Measurements from ENCODE around the gene ADAM10. TPM values are rescaled to one million over a fixed set of nuclear protein-coding genes. Genes with fewer than 3 reads are reported as not detected.

The ADAM10 gene
- total RNA-seq, 1 experiment from 2014 or later: 239 TPM

DNA sequence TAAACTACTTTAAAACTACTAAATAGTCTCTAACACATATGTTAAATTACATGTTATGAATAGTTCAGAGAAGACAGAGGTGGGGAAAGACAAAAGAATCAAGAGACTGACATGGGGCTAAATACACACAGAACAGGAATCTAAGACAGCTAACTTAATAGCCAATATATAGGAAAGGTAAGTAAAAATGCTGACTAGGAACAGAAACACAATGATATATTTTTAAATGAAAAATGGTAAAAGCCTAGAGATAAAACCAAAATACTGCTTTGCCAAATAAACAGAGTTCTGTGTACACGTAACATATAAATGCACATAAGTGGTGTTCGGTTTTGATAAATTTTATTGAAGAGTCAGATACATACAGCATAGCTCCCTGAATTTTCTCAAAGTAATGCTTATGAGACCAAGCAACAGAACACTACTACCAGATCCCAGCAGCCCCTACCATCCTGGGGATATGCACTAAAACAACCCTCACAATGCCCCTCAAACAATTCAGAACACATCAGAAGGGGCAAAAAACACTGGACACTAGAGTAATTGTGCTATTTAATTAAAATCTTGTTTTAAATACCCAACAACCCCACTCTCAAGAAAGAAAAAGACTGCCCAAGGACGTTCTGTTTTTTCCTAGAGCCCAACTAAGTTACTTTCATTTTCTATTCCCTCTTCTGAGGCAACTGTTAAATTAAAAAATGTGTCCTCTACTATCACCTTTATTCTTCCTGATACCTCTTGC, 121.1 kb downstream of the ADAM10 start:
- H3K4me3 ChIP-seq: no peak overlapping the region
- no peak for TF ChIP-seq EZH2 (IDR thresholded peaks at IDR 0.05; ENCODE audit: low read depth)
- TF ChIP-seq, protein P1, sequence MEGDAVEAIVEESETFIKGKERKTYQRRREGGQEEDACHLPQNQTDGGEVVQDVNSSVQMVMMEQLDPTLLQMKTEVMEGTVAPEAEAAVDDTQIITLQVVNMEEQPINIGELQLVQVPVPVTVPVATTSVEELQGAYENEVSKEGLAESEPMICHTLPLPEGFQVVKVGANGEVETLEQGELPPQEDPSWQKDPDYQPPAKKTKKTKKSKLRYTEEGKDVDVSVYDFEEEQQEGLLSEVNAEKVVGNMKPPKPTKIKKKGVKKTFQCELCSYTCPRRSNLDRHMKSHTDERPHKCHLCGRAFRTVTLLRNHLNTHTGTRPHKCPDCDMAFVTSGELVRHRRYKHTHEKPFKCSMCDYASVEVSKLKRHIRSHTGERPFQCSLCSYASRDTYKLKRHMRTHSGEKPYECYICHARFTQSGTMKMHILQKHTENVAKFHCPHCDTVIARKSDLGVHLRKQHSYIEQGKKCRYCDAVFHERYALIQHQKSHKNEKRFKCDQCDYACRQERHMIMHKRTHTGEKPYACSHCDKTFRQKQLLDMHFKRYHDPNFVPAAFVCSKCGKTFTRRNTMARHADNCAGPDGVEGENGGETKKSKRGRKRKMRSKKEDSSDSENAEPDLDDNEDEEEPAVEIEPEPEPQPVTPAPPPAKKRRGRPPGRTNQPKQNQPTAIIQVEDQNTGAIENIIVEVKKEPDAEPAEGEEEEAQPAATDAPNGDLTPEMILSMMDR (conservative IDR thresholded peaks at IDR 0.05): no peak
- H3K9me2 ChIP-seq (ENCODE audit: insufficient read depth): no peaks in the 10 kb centered on the region
- no peaks in the 10 kb centered on the region for H3K9me3 ChIP-seq (ENCODE audit: insufficient read depth, low read depth)
- intact Hi-C loops (cut with micrococcal nuclease; ENCODE audit: unreplicated experiment): no loop called here
- BruUV-seq (replicated peaks): no TSS peak
- H4K20me1 ChIP-seq (ENCODE audit: insufficient read depth): no peaks in the 10 kb centered on the region
- ChIA-PET CTCF (interaction anchor here (0.9 kb wide), 1 partner anchor 43 kb away, joined by 3 read pairs; no protein-coding TSS in a partner anchor), POLR2A (ENCODE audit: unreplicated experiment) (interaction anchor here (0.6 kb wide), 1 partner anchor 121 kb away, joined by 3 read pairs; the partner anchor contains the start of gene ADAM10)
- DNase-seq: no peak
- H3K36me3 ChIP-seq (ENCODE audit: low read depth): no peaks in the 10 kb centered on the region; the same call in 1 of the 2 replicates
- H3K79me2 ChIP-seq (ENCODE audit: low read depth): peaks cover 5% of the 10 kb centered on the region; the same call in 1 of the 2 replicates
- peak overlapping the region; percentile 27; the same call in 1 of the 2 replicates for H3K27ac ChIP-seq
- H3K27me3 ChIP-seq (ENCODE audit: insufficient read depth, low read depth): no peaks in the 10 kb centered on the region
- no peak overlapping the region for H2AFZ ChIP-seq
- H3K4me2 ChIP-seq: no peak overlapping the region
- H3F3A ChIP-seq (ENCODE audit: insufficient read depth, low read depth): no peaks in the 10 kb centered on the region
- H3K4me1 ChIP-seq (replicated peaks; ENCODE audit: insufficient read depth): no peaks in the 10 kb centered on the region

DNA sequence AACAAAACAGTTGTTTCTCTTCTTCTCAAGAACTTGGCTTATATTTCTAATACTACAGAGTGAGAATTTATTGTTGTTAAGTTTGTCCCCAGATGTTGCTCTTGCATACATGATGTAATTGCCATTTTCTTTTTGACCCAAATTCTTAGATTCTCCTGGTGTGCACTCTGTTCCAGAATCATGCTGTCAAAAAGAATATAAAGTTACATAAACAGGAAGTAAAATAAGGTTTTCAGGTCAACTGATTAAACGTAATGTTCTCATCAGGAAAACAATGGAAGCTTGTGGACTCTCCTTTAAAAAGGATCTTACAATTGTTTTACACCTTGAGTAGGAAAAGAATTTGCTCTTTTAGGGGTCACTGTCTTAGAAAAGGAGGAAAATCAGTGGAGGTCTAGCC, 121.8 kb downstream of the ADAM10 start:
- Histone ChIP-seq H3K27ac (peak overlapping the region; percentile 9; the same call in 1 of the 2 replicates), H3K9me3 (ENCODE audit: insufficient read depth, low read depth) (no peaks in the 10 kb centered on the region), H3K79me2 (ENCODE audit: low read depth) (peaks cover 5% of the 10 kb centered on the region; the same call in 1 of the 2 replicates), H3K9me2 (ENCODE audit: insufficient read depth) (no peaks in the 10 kb centered on the region), H3K4me2 (no peak overlapping the region), H3K36me3 (ENCODE audit: low read depth) (no peaks in the 10 kb centered on the region; the same call in 1 of the 2 replicates), H2AFZ (no peak overlapping the region), H4K20me1 (ENCODE audit: insufficient read depth) (no peaks in the 10 kb centered on the region), H3K4me1 (replicated peaks; ENCODE audit: insufficient read depth) (no peaks in the 10 kb centered on the region), H3K27me3 (ENCODE audit: insufficient read depth, low read depth) (no peaks in the 10 kb centered on the region), H3K4me3 (no peak overlapping the region), H3F3A (ENCODE audit: insufficient read depth, low read depth) (no peaks in the 10 kb centered on the region)
- no TSS peak for BruUV-seq (replicated peaks)
- DNase-seq: no peak
- CTCF ChIA-PET: interaction anchor here (0.6 to 0.9 kb wide), 2 partner anchors 43 to 347 kb away, joined by 3 read pairs; no protein-coding TSS in a partner anchor
- intact Hi-C loops (cut with micrococcal nuclease; ENCODE audit: unreplicated experiment): no loop called here
- no peak for TF ChIP-seq EZH2 (IDR thresholded peaks at IDR 0.05; ENCODE audit: low read depth)
- TF ChIP-seq, protein P1 (conservative IDR thresholded peaks at IDR 0.05): no peak
- POLR2A ChIA-PET (ENCODE audit: unreplicated experiment): interaction anchor here (0.6 kb wide), 1 partner anchor 122 kb away, joined by 3 read pairs; the partner anchor contains the start of gene ADAM10

DNA sequence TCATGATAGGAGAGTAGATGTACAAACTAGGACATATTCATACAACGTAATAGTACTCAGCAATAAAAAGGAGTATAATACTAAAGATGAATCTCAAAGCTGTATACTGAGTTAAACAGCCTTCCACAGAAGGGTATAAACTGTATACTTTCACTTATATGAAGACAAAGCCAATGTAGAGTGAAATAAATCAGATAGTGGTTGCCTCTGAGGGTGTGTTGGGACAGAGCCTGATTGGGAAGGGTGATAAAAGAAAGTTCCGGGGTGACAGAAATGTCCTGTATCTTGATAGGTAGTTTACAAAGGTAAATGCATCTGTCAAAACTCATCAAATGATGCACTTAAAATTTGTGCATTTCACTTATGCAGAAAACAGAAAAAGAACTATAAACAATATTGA, 122.5 kb downstream of the ADAM10 start:
- intact Hi-C loops (cut with micrococcal nuclease; ENCODE audit: unreplicated experiment): no loop called here
- no peaks in the 10 kb centered on the region; the same call in 1 of the 2 replicates for H3K36me3 ChIP-seq (ENCODE audit: low read depth)
- H3K4me1 ChIP-seq (replicated peaks; ENCODE audit: insufficient read depth): no peaks in the 10 kb centered on the region
- CTCF ChIA-PET: no interaction called here
- TF ChIP-seq EZH2 (IDR thresholded peaks at IDR 0.05; ENCODE audit: low read depth): no peak
- TF ChIP-seq, protein P1 (conservative IDR thresholded peaks at IDR 0.05): no peak
- no peaks in the 10 kb centered on the region for H3F3A ChIP-seq (ENCODE audit: insufficient read depth, low read depth)
- H3K27ac ChIP-seq: no peak overlapping the region
- H4K20me1 ChIP-seq (ENCODE audit: insufficient read depth): no peaks in the 10 kb centered on the region
- no peak for DNase-seq
- H2AFZ ChIP-seq: no peak overlapping the region
- no peaks in the 10 kb centered on the region for H3K9me2 ChIP-seq (ENCODE audit: insufficient read depth)
- BruUV-seq (replicated peaks): no TSS peak
- no peaks in the 10 kb centered on the region for H3K27me3 ChIP-seq (ENCODE audit: insufficient read depth, low read depth)
- no peak overlapping the region for H3K4me2 ChIP-seq
- no peak overlapping the region for H3K4me3 ChIP-seq
- POLR2A ChIA-PET (ENCODE audit: unreplicated experiment): no interaction called here
- H3K9me3 ChIP-seq (ENCODE audit: insufficient read depth, low read depth): no peaks in the 10 kb centered on the region
- H3K79me2 ChIP-seq (ENCODE audit: low read depth): peaks cover 3% of the 10 kb centered on the region; the same call in 1 of the 2 replicates

Data from PC-9 (cell line).